Measurements from ENCODE around the gene UROS.

The UROS gene

GRCh38 chr10:125836746-125837145 is 13.7 kb upstream of the UROS start:
- DNase-seq (ENCODE audit: low read depth), result no peak

DNA sequence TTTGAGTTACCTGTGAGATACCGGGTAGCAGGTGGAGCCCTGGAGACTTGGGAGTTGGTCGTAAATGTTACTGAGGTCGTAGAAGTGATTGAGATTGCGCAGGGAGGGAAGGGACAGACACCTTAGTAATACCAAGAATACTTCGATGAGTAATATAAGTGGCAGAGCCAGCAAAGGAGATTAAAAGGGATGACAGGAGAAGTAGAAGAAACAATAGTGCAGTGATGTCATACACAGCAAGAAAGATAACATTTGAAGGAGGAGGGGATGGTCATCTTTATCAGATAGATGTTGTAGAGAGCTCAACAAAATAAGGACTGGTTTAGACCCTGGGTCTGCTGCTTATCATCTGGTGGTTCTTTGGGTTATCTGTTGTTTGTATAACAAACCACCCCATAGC is 5.3 kb upstream of the UROS start:
- DNase-seq (ENCODE audit: low read depth), result no peak

- DNase-seq (ENCODE audit: low read depth), result no peak
Observed at GRCh38 chr10:125827133-125827532, 4.1 kb upstream of the UROS start.

DNA sequence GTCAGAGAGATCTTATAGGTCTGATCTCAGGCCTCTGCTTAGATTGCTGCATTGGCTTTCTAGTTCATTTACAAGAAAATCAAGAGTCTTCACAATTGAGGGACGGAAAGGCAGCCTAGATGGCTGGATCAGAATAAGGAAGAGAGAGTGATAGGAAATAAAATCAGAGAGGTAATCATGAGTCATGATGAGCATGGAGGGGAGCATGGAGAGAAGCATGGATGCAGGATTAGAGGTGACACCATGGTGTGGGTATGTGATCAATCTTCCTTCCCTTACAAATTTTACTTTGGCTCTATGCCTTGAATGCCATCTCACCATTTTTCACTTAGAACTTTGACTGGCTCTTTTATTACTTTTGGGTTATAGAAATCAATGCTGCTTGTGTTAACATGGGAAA is 1.7 kb upstream of the UROS start:
- no peak for DNase-seq (ENCODE audit: low read depth)

DNA sequence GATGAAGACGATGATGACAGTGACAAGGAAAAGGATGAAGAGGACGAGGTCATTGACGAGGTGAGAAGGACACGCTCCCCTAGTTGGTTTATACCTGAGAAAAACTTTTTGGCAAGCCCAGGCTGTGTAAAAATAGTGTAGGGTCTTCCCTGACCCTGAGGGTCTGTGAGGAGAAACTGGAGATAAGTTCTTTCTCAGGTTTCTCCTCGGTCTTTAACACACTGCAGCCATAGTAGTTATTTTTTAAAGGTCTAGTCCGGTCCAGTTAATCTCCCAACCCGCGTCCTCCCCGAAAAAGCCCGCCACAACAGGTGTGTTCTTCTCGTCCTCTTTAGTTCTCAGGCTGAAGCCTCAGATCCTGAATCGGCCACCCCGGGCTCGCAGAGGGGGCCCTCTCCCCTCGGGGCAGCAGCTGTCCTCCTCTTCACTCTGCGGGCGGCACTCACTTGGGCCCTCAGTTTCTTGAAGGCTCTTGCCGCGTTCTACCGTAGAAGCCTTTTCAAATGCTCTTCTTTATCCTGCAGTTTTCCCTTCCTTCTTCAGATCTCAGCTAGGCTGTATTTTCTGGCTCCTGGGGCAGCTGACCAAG is 699 bp upstream of the UROS start:
- DNase-seq (ENCODE audit: low read depth), result no peak

- DNase-seq (ENCODE audit: low read depth), result no peak
Observed at GRCh38 chr10:125820701-125821100, 2.4 kb downstream of the UROS start.

GRCh38 chr10:125817337-125817946 is 5.6 kb downstream of the UROS start:
- DNase-seq (ENCODE audit: low read depth), result no peak

DNA sequence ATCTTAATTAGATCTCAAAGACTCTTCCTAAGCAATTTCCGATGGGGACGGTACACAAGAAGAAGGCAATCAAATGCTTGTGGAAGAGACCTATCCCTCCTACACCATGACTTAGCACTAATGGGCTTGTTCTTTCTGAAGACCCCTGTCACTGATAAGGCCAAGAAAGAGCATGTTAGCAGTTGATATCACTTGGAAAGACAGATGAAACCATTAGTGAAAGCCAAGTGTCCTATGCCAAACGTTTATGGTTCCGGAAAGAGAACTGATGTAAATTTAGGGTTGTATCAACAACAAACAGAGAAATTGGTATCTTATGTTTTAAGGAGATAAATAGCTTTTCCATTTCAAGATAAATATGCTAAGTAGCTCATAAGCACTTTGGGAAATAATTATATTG is 6.5 kb downstream of the UROS start:
- DNase-seq (ENCODE audit: low read depth), result no peak

GRCh38 chr10:125815764-125816163 is 7.3 kb downstream of the UROS start:
- DNase-seq (ENCODE audit: low read depth), result no peak

GRCh38 chr10:125812128-125812750 is 10.8 kb downstream of the UROS start:
- DNase-seq (ENCODE audit: low read depth), result no peak

GRCh38 chr10:125811251-125811650 is 11.8 kb downstream of the UROS start:
- DNase-seq (ENCODE audit: low read depth), result no peak

DNA sequence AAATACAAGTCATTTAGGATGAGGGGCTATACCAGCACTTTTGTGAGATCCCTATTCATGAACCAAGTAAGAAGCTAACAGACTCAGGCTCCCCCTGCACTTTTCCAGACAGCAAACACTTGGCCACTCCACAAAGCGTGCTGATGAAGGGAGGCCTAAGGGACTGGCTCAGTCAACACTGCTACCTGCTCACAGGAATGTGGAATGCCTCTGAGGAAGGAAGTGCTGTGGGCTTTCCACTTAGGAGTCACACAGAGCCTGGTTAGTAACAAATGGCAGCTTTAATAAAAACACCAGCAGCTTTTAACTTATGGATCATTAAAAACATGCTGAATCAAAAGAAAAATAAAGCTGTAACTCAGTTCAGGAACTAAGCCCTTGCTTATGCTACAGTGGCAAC is 15.0 kb downstream of the UROS start:
- no peak for DNase-seq (ENCODE audit: low read depth)

- DNase-seq (ENCODE audit: low read depth), result no peak
Observed at GRCh38 chr10:125802739-125803138, 20.3 kb downstream of the UROS start.

DNA sequence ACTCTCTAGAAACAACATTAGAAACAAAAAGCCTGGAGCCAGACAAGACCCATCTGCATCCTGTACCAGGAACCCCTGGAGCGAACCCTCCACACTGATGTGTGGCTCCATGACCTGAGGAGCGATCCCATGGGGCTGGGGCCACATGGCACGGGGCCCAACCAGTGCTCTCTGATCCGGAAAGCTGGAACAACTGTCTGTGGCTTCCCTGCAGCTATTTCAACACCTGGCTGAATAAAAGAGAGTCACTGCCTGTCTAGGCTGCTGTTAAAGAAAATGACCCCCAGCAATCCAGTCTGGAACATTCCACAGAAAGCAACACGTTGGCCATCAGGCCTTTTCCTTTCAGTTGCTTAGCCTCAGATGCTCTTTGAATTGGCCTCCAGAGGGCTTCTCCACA is 20.9 kb downstream of the UROS start:
- DNase-seq (ENCODE audit: low read depth), result no peak

GRCh38 chr10:125801574-125801973 is 21.5 kb downstream of the UROS start:
- DNase-seq (ENCODE audit: low read depth), result no peak

- no peak for DNase-seq (ENCODE audit: low read depth)
Observed at GRCh38 chr10:125799451-125800182, 23.4 kb downstream of the UROS start.

- no peak for DNase-seq (ENCODE audit: low read depth)
Observed at GRCh38 chr10:125797994-125798662, 24.9 kb downstream of the UROS start.

- no peak for DNase-seq (ENCODE audit: low read depth)
Observed at GRCh38 chr10:125797424-125797823, 25.6 kb downstream of the UROS start.

GRCh38 chr10:125795637-125796190 is 27.3 kb downstream of the UROS start:
- DNase-seq (ENCODE audit: low read depth), result no peak

DNA sequence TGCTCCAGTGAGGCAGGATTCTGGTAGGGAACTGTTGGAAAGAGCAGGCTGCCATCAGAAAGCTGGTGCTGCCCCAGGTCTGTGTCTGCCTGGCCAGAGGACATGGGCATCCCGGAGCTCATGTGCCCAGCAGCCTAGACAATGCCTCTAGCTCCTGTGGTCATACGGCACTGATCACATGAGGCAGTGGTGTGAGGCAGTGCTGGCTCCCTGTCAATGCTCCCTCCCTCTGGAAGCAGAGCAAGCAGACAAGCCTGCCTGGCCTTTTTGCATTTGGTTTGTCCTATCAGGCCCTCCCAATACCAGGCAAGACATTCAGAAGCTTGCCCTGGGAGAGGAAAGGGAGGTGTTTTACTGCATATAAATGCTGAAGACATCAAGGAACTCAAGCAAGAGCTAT is 27.9 kb downstream of the UROS start:
- no peak for DNase-seq (ENCODE audit: low read depth)

DNA sequence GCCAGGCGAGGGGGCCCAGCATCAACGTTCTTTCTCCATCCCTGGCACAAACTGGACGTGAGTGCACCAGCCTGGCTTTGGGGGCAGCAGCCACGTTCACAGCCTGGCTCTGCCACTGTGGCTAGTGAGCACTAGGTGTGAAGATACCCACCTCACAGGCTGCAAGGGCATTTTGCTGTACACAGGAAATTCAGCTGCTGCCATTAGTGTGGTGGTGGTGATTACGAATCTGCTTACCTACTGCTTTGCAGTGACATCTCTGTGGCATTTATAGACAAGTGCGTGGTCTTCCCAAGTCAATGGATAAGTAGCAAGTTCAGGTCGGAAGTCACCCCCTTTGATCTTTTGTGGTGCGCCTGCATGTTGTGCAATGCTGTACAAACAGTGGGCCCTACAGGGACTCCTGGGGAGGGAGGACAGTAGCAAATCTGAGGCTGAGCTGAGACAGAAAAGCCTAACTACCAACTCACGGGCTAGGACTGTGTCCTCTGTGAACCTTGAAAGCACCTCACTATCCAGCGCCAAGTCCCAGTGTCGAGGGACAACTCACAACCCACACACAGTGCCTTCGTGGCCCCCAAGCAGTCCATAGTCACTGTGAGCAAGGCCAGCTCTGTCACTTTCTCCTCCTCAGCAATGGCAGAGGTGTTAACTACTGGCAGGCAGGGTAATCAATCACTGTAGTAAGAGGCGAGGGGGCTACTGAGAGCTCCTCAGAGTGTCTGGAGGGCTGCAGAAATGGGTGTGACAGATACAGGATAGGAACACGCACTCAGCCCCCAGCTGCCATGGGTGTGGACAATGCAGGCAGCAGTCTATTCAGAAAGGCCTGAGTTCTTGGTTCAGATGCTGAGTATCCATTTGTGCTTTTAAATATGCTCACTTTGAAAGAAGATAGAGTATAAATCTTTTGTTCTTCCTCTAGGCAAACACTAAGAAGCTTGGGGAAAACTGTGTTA is 30.4 kb downstream of the UROS start:
- DNase-seq (ENCODE audit: low read depth), result no peak

All from stimulated activated CD8-positive, alpha-beta memory T cell treated with anti-CD3 and anti-CD28 coated beads, Interleukin-12 subunit alpha, Interleukin-12 subunit beta, amount 100 ng/mL, for 1 hour (primary cell).